Neural progenitor cell (in vitro differentiated cells): ENCODE measurements around the gene SLC16A13. TPM values are rescaled to one million over a fixed set of nuclear protein-coding genes. Genes with fewer than 3 reads are reported as not detected.

Experiments used
- DNase-seq: peaks from one replicate; pipeline ENCODE4 v3.0.0-alpha.2; 2016; ENCODE audit warnings: low spot score
- H2AFZ ChIP-seq: fragments of 200-600 bp; sonication (generic); replicated peaks from 2 replicates; pipeline ENCODE4 v1.6.1; 2016; ENCODE audit warnings: antibody characterized with exemption
- H3F3A ChIP-seq: fragments of 200-600 bp; sonication (generic); 2 replicates; pipeline ENCODE4 v1.6.1; 2016; ENCODE audit warnings: antibody characterized with exemption, low read depth
- H3K27ac ChIP-seq: fragments of 200-600 bp; sonication (generic); 2 replicates; pipeline ENCODE4 v1.5.1; 2016; ENCODE audit warnings: mild to moderate bottlenecking
- H3K27me3 ChIP-seq: fragments of 200-600 bp; sonication (generic); 2 replicates; pipeline ENCODE4 v1.6.1; 2016; ENCODE audit warnings: mild to moderate bottlenecking, moderate library complexity
- H3K36me3 ChIP-seq: fragments of 200-600 bp; sonication (generic); 2 replicates; pipeline ENCODE4 v1.5.1; 2016
- H3K4me1 ChIP-seq: fragments of 200-600 bp; sonication (generic); 2 replicates; pipeline ENCODE4 v1.6.1; 2016; ENCODE audit warnings: mixed run types
- H3K4me2 ChIP-seq: fragments of 200-600 bp; sonication (generic); 2 replicates; pipeline ENCODE4 v1.6.1; 2016
- H3K4me3 ChIP-seq: fragments of 200-600 bp; sonication (generic); 2 replicates; pipeline ENCODE4 v1.5.1; 2016
- H3K79me2 ChIP-seq: fragments of 200-600 bp; sonication (generic); 2 replicates; pipeline ENCODE4 v1.6.1; 2016; ENCODE audit warnings: low read depth
- H3K9ac ChIP-seq: fragments of 200-600 bp; sonication (generic); 2 replicates; pipeline ENCODE4 v1.6.1; 2016
- H3K9me3 ChIP-seq: fragments of 200-600 bp; sonication (generic); 2 replicates; pipeline ENCODE4 v1.5.1; 2016; ENCODE audit warnings: low read depth
- H4K20me1 ChIP-seq: fragments of 200-600 bp; sonication (generic); 2 replicates; pipeline ENCODE4 v1.6.1; 2016; ENCODE audit warnings: low read depth
- H3K27ac Mint-ChIP-seq: 3 replicates; pipeline ENCODE4 v1.8.0; 2021; ENCODE audit warnings: mixed read lengths
- H3K27me3 Mint-ChIP-seq: 2 replicates; pipeline ENCODE4 v1.8.0; 2022; ENCODE audit warnings: low read depth, mild to moderate bottlenecking, inconsistent platforms, moderate library complexity, mixed read lengths; ENCODE audit not compliant: insufficient read depth
- H3K36me3 Mint-ChIP-seq: 3 replicates; pipeline ENCODE4 v1.8.0; 2021; ENCODE audit warnings: mixed read lengths
- H3K4me1 Mint-ChIP-seq: 3 replicates; pipeline ENCODE4 v1.8.0; 2021; ENCODE audit warnings: mixed read lengths
- H3K4me3 Mint-ChIP-seq: 3 replicates; pipeline ENCODE4 v1.8.0; 2021; ENCODE audit warnings: mild to moderate bottlenecking, moderate library complexity, mixed read lengths
- H3K9me3 Mint-ChIP-seq: 3 replicates; pipeline ENCODE4 v1.8.0; 2020; ENCODE audit warnings: mixed read lengths
- EZH2 ChIP-seq: fragments of 200-600 bp; sonication (generic); IDR thresholded peaks from 2 replicates; pipeline ENCODE4 v1.6.1; 2017; ENCODE audit warnings: antibody characterized with exemption, mild to moderate bottlenecking, moderate library complexity
- EZH2phosphoT487 ChIP-seq: fragments of 200-600 bp; sonication (generic); IDR thresholded peaks from 2 replicates; pipeline ENCODE4 v1.6.1; 2017; ENCODE audit warnings: antibody characterized with exemption
- total RNA-seq: library from RNA; depleted of rRNA; stranded (reverse); fragments of >200 nt; gene quantifications from 2 replicates; pipeline ENCODE4 v1.2.3, GENCODE V29; 2015; ENCODE audit warnings: low replicate concordance
- TF ChIP-seq, protein P1 (sequence below): fragments of 200-600 bp; sonication (generic); IDR thresholded peaks from 2 replicates; pipeline ENCODE4 v1.5.1; 2017; ENCODE audit warnings: antibody characterized with exemption, mild to moderate bottlenecking

SLC16A13 gene
- total RNA-seq, 1 donor from 2014 or later: not detected

DNA sequence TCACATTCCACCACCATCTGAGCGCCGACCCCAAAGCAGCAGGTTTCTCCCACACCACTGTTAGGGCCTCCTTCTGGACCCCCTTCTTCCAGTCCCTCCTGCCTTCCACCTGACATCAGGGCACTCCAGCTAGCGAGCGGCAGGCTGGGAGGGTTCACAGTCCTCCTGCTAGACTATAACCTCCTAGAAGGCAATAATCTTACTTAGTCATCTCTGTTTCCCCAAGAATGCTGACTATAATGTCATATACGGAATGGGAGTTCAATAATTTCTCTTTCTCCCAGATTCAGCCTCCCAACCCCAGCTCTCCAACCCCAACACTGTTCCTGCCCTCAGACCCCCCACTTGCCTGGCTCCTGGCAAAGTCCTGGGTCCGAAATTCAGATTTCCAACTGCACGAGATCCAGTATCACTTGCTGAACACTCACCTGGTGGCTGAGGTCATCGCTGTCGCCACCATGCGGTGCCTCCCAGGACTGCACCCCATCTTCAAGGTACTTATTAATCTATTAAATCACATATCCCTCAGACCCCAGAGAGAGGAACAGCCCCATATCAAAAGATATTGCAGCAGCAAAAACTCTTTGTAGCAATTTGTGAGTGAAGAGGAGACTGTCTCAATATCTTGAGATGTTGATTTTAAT is 34.4 kb upstream of the SLC16A13 start:
- Histone ChIP-seq H3K4me1 (no peaks in the 10 kb centered on the region), H3K79me2 (no peaks in the 10 kb centered on the region), H4K20me1 (peaks cover 8% of the 10 kb centered on the region), H3K27me3 (peaks cover 8% of the 10 kb centered on the region), H3K4me3 (no peak overlapping the region), H3K36me3 (no peaks in the 10 kb centered on the region), H3K9me3 (no peaks in the 10 kb centered on the region), H2AFZ (no peak overlapping the region), H3K9ac (no peak overlapping the region), H3K4me2 (no peak overlapping the region), H3K27ac (no peak overlapping the region), H3F3A (peaks cover 27% of the 10 kb centered on the region)
- DNase-seq: peak; percentile 52
- Mint-ChIP-seq H3K4me3 (no peak overlapping the region), H3K9me3 (no peaks in the 10 kb centered on the region), H3K4me1 (peaks cover 2% of the 10 kb centered on the region), H3K27ac (no peak overlapping the region), H3K27me3 (peaks cover 2% of the 10 kb centered on the region), H3K36me3 (peaks cover 12% of the 10 kb centered on the region)
- no peak for TF ChIP-seq EZH2
- TF ChIP-seq, protein P1, sequence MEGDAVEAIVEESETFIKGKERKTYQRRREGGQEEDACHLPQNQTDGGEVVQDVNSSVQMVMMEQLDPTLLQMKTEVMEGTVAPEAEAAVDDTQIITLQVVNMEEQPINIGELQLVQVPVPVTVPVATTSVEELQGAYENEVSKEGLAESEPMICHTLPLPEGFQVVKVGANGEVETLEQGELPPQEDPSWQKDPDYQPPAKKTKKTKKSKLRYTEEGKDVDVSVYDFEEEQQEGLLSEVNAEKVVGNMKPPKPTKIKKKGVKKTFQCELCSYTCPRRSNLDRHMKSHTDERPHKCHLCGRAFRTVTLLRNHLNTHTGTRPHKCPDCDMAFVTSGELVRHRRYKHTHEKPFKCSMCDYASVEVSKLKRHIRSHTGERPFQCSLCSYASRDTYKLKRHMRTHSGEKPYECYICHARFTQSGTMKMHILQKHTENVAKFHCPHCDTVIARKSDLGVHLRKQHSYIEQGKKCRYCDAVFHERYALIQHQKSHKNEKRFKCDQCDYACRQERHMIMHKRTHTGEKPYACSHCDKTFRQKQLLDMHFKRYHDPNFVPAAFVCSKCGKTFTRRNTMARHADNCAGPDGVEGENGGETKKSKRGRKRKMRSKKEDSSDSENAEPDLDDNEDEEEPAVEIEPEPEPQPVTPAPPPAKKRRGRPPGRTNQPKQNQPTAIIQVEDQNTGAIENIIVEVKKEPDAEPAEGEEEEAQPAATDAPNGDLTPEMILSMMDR: peak; percentile 75

DNA sequence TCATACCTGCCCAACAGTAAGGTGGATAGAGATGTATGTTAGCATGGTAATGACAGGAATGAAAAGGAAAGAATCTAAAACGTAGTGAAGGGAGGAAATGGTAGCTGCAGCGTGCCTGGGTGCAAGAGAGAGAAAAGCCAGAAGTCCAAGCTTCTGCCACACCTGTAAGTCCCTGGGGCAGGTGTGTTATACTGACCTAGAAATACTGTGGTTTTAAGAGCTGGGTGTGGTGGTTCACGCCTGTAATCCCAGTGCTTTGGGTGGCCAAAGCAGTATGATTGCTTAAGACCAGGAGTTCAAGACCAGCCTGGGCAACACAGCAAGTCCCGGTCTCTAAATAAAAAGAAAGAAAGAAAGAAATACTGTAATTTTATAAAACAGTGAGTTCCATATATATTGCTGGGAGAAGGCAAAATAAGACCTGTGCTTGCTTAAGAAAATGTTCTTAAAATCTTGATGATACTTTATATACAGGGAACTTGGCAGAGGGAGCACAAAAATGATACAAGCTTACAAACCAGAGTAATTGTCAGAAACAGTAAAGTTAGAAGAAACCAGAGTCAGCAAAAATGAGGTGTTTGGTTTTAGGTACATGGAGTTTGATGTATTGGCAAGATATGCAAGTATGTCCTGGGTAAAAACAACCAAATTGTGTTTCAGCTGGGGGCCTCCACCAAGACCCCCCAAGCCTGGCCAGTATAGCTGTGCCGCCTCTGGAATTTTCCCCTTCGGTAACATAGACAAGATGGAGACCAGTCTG is 33.3 kb upstream of the SLC16A13 start:
- no peak overlapping the region for H3K9ac ChIP-seq

DNA sequence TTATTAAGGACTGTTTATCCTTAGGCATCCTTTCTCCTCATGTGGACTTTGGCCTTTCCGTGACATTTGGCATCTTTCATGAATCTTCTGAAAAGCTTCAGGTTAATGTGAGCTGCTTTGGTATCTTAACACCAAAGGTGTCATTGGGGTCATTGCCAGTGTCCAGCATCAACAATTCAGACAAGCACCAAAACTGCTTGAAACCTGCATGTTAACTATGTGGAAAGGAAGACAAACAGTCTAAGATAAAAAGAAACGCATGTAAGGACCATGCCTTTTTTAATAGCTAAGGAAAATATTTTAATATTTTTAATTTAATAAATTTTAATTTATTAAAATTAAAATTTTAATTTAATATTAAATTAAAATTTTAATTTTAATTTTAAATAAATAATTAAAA is 32.1 kb upstream of the SLC16A13 start:
- TF ChIP-seq, protein P1: no peak
- TF ChIP-seq EZH2 (no peak), EZH2phosphoT487 (no peak)
- peaks cover 19% of the 10 kb centered on the region for H3F3A ChIP-seq
- no peak overlapping the region for H3K4me3 ChIP-seq
- H3K36me3 ChIP-seq: no peaks in the 10 kb centered on the region
- no peaks in the 10 kb centered on the region for H3K79me2 ChIP-seq
- no peak overlapping the region for H2AFZ ChIP-seq
- peaks cover 5% of the 10 kb centered on the region for H4K20me1 ChIP-seq
- peaks cover 2% of the 10 kb centered on the region for H3K4me1 Mint-ChIP-seq
- peaks cover 4% of the 10 kb centered on the region for H3K27me3 Mint-ChIP-seq
- H3K27me3 ChIP-seq: no peaks in the 10 kb centered on the region
- H3K27ac Mint-ChIP-seq: no peak overlapping the region
- no peak overlapping the region for H3K4me2 ChIP-seq
- H3K36me3 Mint-ChIP-seq: peaks cover 8% of the 10 kb centered on the region
- DNase-seq: no peak
- no peak overlapping the region for H3K4me3 Mint-ChIP-seq
- no peaks in the 10 kb centered on the region for H3K9me3 ChIP-seq
- H3K9ac ChIP-seq: no peak overlapping the region
- H3K4me1 ChIP-seq: no peaks in the 10 kb centered on the region
- no peak overlapping the region for H3K27ac ChIP-seq
- no peaks in the 10 kb centered on the region for H3K9me3 Mint-ChIP-seq

More for the DNA sequence above, 33.3 kb upstream of the SLC16A13 start:
- no peak overlapping the region for H3K4me3 ChIP-seq
- no peak overlapping the region for H2AFZ ChIP-seq
- peaks cover 2% of the 10 kb centered on the region for H3K4me1 Mint-ChIP-seq
- H3K4me2 ChIP-seq: no peak overlapping the region
- no peaks in the 10 kb centered on the region for H3K27me3 ChIP-seq
- TF ChIP-seq, protein P1: no peak
- TF ChIP-seq EZH2phosphoT487 (no peak), EZH2 (no peak)
- H3K4me1 ChIP-seq: no peaks in the 10 kb centered on the region
- peaks cover 5% of the 10 kb centered on the region for H4K20me1 ChIP-seq
- peaks cover 9% of the 10 kb centered on the region for H3K36me3 Mint-ChIP-seq
- no peaks in the 10 kb centered on the region for H3K79me2 ChIP-seq
- H3K27ac ChIP-seq: no peak overlapping the region
- no peak overlapping the region for H3K27ac Mint-ChIP-seq
- H3K27me3 Mint-ChIP-seq: peaks cover 7% of the 10 kb centered on the region
- no peaks in the 10 kb centered on the region for H3K9me3 Mint-ChIP-seq
- peaks cover 19% of the 10 kb centered on the region for H3F3A ChIP-seq
- no peaks in the 10 kb centered on the region for H3K36me3 ChIP-seq
- DNase-seq: no peak
- no peaks in the 10 kb centered on the region for H3K9me3 ChIP-seq
- H3K4me3 Mint-ChIP-seq: no peak overlapping the region
